ENCODE data around the gene SLC49A3. TPM values are rescaled to one million over a fixed set of nuclear protein-coding genes. Genes with fewer than 3 reads are reported as not detected.

Gene SLC49A3
- total and polyA plus RNA-seq, 2 of the 13 experiments (the other 11 are each of a cell fraction or from before 2014, with no cell fraction given), result 0.07 to 0.17 TPM

GRCh38 chr4:673349-674091 lies 15.4 kb downstream of the SLC49A3 start (continued):
- TF ChIP-seq ZNF318 (CRISPR knock-in tag; IDR thresholded peaks at IDR 0.05) (no peak), ZNF326 (CRISPR knock-in tag; IDR thresholded peaks at IDR 0.05; ENCODE audit: borderline replicate concordance) (no peak), NCOA1 (CRISPR knock-in tag; IDR thresholded peaks at IDR 0.05) (peak; percentile 80), IRF2 (CRISPR knock-in tag; IDR thresholded peaks at IDR 0.05) (no peak), SMAD1 (CRISPR knock-in tag; IDR thresholded peaks at IDR 0.05; ENCODE audit: borderline replicate concordance, low read depth) (no peak), ZNF644 (CRISPR knock-in tag; IDR thresholded peaks at IDR 0.05; ENCODE audit: low read depth) (no peak), ZNF512 (CRISPR knock-in tag; IDR thresholded peaks at IDR 0.05) (no peak), PHF8 (CRISPR knock-in tag; IDR thresholded peaks at IDR 0.05) (no peak), NR2F6 (IDR thresholded peaks at IDR 0.05) (peak; percentile 41; the same call in 1 of the 2 replicates), NR2F6 (CRISPR knock-in tag; IDR thresholded peaks at IDR 0.05) (peak; percentile 16; the same call in 1 of the 2 replicates), ZNF879 (CRISPR knock-in tag; IDR thresholded peaks at IDR 0.05) (0 out of 2 replicates have a peak, but pooled peaks have one; percentile 3), SP1 (IDR thresholded peaks at IDR 0.05) (no peak), SP1 (CRISPR knock-in tag; IDR thresholded peaks at IDR 0.05) (no peak), XRCC5 (optimal IDR thresholded peaks at IDR 0.05; ENCODE audit: low read length) (no peak), HMGA1 (CRISPR knock-in tag; conservative IDR thresholded peaks at IDR 0.05) (no peak), CSRNP1 (CRISPR knock-in tag; IDR thresholded peaks at IDR 0.05) (0 out of 2 replicates have a peak, but pooled peaks have one; percentile 27), U2AF1 (optimal IDR thresholded peaks at IDR 0.05; ENCODE audit: low read depth, low read length) (no peak), ZNF557 (CRISPR knock-in tag; IDR thresholded peaks at IDR 0.05) (0 out of 2 replicates have a peak, but pooled peaks have one; percentile 4), ATAD3A (CRISPR knock-in tag; IDR thresholded peaks at IDR 0.05) (no peak), YEATS4 (CRISPR knock-in tag; IDR thresholded peaks at IDR 0.05; ENCODE audit: borderline replicate concordance) (peak; percentile 47; the same call in 1 of the 2 replicates)
